Activated CD8-positive, alpha-beta T cell treated with anti-CD3 and anti-CD28 coated beads for 36 hours (primary cell): ENCODE data around the gene WDR64. TPM values are rescaled to one million over a fixed set of nuclear protein-coding genes. Genes with fewer than 3 reads are reported as not detected.

Experiments
- ATAC-seq: fragments of 200-7000 bp; cut with Tn5 transposase; one replicate; pipeline ENCODE4 v1.10.0; 2021; ENCODE audit warnings: mild to moderate bottlenecking, moderate library complexity
- CTCF ChIA-PET: fragments of 350-600 bp; sonication (Branson Sonifier 250); formaldehyde crosslinking; loops from one replicate; lab custom pipeline; 2021; ENCODE audit warnings: antibody characterized with exemption; lab: Charles Lee
- POLR2A ChIA-PET: fragments of 350-600 bp; sonication (Branson Sonifier 250); formaldehyde crosslinking; loops from one replicate; lab custom pipeline; 2021; ENCODE audit warnings: antibody characterized with exemption; lab: Charles Lee
- DNase-seq: peaks from one replicate; pipeline ENCODE4 v3.0.0-alpha.2; 2020
- H3K27ac Mint-ChIP-seq: one replicate; pipeline ENCODE4 v1.8.0; 2021; ENCODE audit warnings: mild to moderate bottlenecking, mixed read lengths
- H3K27me3 Mint-ChIP-seq: one replicate; pipeline ENCODE4 v1.8.0; 2021; ENCODE audit warnings: mixed read lengths
- H3K36me3 Mint-ChIP-seq: one replicate; pipeline ENCODE4 v1.8.0; 2021; ENCODE audit warnings: low read depth, mixed read lengths
- H3K4me1 Mint-ChIP-seq: one replicate; pipeline ENCODE4 v1.8.0; 2021; ENCODE audit warnings: low read depth, mixed read lengths
- H3K4me3 Mint-ChIP-seq: one replicate; pipeline ENCODE4 v1.8.0; 2021; ENCODE audit warnings: mild to moderate bottlenecking, moderate library complexity, mixed read lengths
- H3K9me3 Mint-ChIP-seq: one replicate; pipeline ENCODE4 v1.8.0; 2021; ENCODE audit warnings: mixed read lengths
- intact Hi-C: fragments of 100-400 bp; cut with micrococcal nuclease; formaldehyde crosslinking; loops from one replicate; pipeline ENCODE4 v1.10.0; 2022
- total RNA-seq, 2 experiments: library from RNA; stranded (reverse); gene quantifications; one replicate each; pipeline ENCODE4 v1.2.3, GENCODE V29; 2021
- TF ChIP-seq, protein P1 (sequence below): fragments of 200-600 bp; IDR thresholded peaks from one replicate; pipeline ENCODE4 v1.8.0; 2022; ENCODE audit warnings: antibody characterized with exemption, mild to moderate bottlenecking

Gene WDR64
- total RNA-seq, 2 experiments from 2014 or later, result not detected

GRCh38 chr1:241839369-241839979, 187.4 kb downstream of the WDR64 start:
- H3K27ac Mint-ChIP-seq, result no peak overlapping the region
- no peaks in the 10 kb centered on the region for H3K9me3 Mint-ChIP-seq
- H3K36me3 Mint-ChIP-seq, result no peaks in the 10 kb centered on the region
- peaks cover 11% of the 10 kb centered on the region for H3K4me1 Mint-ChIP-seq
- ATAC-seq (peak; percentile 45), DNase-seq (no peak)
- POLR2A ChIA-PET, result no interaction called here
- peaks cover 6% of the 10 kb centered on the region for H3K27me3 Mint-ChIP-seq
- H3K4me3 Mint-ChIP-seq, result no peak overlapping the region
- CTCF ChIA-PET, result interaction anchor here (0.7 to 1.7 kb wide), 3 partner anchors 159 to 212 kb away, joined by 3 to 6 read pairs (median 4); partner anchors contain the start of gene MAP1LC3C
- TF ChIP-seq, protein P1, sequence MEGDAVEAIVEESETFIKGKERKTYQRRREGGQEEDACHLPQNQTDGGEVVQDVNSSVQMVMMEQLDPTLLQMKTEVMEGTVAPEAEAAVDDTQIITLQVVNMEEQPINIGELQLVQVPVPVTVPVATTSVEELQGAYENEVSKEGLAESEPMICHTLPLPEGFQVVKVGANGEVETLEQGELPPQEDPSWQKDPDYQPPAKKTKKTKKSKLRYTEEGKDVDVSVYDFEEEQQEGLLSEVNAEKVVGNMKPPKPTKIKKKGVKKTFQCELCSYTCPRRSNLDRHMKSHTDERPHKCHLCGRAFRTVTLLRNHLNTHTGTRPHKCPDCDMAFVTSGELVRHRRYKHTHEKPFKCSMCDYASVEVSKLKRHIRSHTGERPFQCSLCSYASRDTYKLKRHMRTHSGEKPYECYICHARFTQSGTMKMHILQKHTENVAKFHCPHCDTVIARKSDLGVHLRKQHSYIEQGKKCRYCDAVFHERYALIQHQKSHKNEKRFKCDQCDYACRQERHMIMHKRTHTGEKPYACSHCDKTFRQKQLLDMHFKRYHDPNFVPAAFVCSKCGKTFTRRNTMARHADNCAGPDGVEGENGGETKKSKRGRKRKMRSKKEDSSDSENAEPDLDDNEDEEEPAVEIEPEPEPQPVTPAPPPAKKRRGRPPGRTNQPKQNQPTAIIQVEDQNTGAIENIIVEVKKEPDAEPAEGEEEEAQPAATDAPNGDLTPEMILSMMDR, result no peak
- intact Hi-C loops, result no loop called here

DNA sequence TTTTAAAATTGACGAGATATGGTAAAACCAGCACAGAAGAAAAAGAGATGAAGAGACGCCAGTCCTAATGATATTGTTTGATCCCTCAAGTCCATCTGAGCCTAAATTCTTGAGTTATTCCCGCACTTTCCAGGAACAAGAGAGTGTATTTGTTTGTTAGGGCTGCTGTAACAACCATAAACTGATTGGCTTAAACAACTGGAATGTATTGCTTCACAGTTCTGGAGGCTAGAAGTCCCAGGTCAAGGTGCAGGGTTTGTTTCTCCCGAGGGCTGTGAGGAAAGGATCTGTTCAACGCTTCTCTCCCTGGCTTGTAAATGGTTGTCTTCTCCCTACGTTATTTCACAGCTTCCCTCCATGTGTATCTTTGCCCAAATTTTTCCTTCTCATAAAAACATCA, 188.1 kb downstream of the WDR64 start:
- Mint-ChIP-seq H3K9me3 (no peaks in the 10 kb centered on the region), H3K27me3 (peaks cover 6% of the 10 kb centered on the region), H3K36me3 (no peaks in the 10 kb centered on the region), H3K4me3 (no peak overlapping the region), H3K4me1 (peaks cover 11% of the 10 kb centered on the region), H3K27ac (no peak overlapping the region)
- TF ChIP-seq, protein P1, result no peak
- DNase-seq (no peak), ATAC-seq (no peak)
- intact Hi-C loops, result no loop called here
- ChIA-PET POLR2A (no interaction called here), CTCF (no interaction called here)

- ChIA-PET POLR2A (no interaction called here), CTCF (interaction anchor here (0.9 to 1.2 kb wide), 3 partner anchors 215 to 231 kb away, joined by 3 read pairs; no protein-coding TSS in a partner anchor)
- no peak for DNase-seq
- intact Hi-C loops, result no loop called here
- TF ChIP-seq, protein P1, result no peak
- Mint-ChIP-seq H3K36me3 (no peaks in the 10 kb centered on the region), H3K27ac (no peak overlapping the region), H3K9me3 (no peaks in the 10 kb centered on the region), H3K4me1 (peaks cover 11% of the 10 kb centered on the region), H3K27me3 (peaks cover 1% of the 10 kb centered on the region), H3K4me3 (no peak overlapping the region)
- ATAC-seq, result no peak
Measured at GRCh38 chr1:241841691-241842090, 189.6 kb downstream of the WDR64 start.

DNA sequence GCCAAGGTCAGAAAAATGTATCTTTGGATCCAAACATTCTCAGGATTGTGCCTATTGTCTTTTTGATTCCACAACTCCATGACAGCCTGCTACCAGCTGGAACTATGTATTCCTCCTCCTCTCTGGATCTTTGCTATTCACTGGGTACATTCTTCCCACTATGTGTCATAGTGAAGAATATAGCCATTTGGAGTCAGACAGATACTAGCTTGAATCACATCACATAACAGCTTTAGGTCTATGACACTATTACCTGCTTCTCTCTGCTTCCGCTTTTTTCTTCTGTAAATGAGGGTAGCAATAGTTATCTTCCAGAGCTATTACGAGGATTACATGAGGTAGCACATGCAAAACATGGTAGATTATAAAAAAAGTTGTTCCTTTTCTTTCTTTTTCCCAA, 190.5 kb downstream of the WDR64 start:
- ATAC-seq (no peak), DNase-seq (no peak)
- Mint-ChIP-seq H3K27me3 (peaks cover 1% of the 10 kb centered on the region), H3K27ac (no peak overlapping the region), H3K4me3 (no peak overlapping the region), H3K36me3 (no peaks in the 10 kb centered on the region), H3K9me3 (no peaks in the 10 kb centered on the region), H3K4me1 (peaks cover 18% of the 10 kb centered on the region)
- TF ChIP-seq, protein P1, result no peak
- intact Hi-C loops, result no loop called here
- POLR2A ChIA-PET, result no interaction called here
- CTCF ChIA-PET, result interaction anchor here (1.0 to 1.2 kb wide), 4 partner anchors 215 to 232 kb away, joined by 3 to 4 read pairs (median 3); no protein-coding TSS in a partner anchor

- H3K27me3 Mint-ChIP-seq, result peaks cover 1% of the 10 kb centered on the region
- ChIA-PET CTCF (interaction anchor here (1.2 to 1.5 kb wide), 3 partner anchors 10 to 234 kb away, joined by 3 to 4 read pairs (median 3); no protein-coding TSS in a partner anchor), POLR2A (no interaction called here)
- ATAC-seq, result no peak
- intact Hi-C loops, result no loop called here
- H3K4me1 Mint-ChIP-seq, result peaks cover 17% of the 10 kb centered on the region
- TF ChIP-seq, protein P1, result no peak
- no peak overlapping the region for H3K4me3 Mint-ChIP-seq
- no peak overlapping the region for H3K27ac Mint-ChIP-seq
- DNase-seq, result no peak
- H3K36me3 Mint-ChIP-seq, result peaks cover 14% of the 10 kb centered on the region
- no peaks in the 10 kb centered on the region for H3K9me3 Mint-ChIP-seq
Measured at GRCh38 chr1:241844593-241844992, 192.5 kb downstream of the WDR64 start.
